GM18508 (cell line): ENCODE measurements around the gene CP.
A peak's percentile ranks its signal among the peaks of the same experiment; 100 is the strongest.
"Not testable (repeated sequence)": the region's sequence is repeated elsewhere in the genome, so short reads cannot be mapped to it uniquely, and the experiment has no call there.

ENCODE experiments used
- ATAC-seq: cut with Tn5 transposase; IDR thresholded peaks from one replicate; pipeline ENCODE4 v1.9.1; 2021; ENCODE audit warnings: moderate number of reproducible peaks; ENCODE audit not compliant: insufficient read depth, unreplicated experiment

The CP gene

GRCh38 chr3:149231871-149232270 lies 10.2 kb upstream of the CP start:
- no peak for ATAC-seq

GRCh38 chr3:149227591-149228268 lies 6.1 kb upstream of the CP start:
- no peak for ATAC-seq

GRCh38 chr3:149226776-149227175 lies 5.1 kb upstream of the CP start:
- ATAC-seq: no peak

GRCh38 chr3:149224736-149225594 lies 3.3 kb upstream of the CP start:
- ATAC-seq: peak; percentile 93

GRCh38 chr3:149223461-149223820 lies 1.8 kb upstream of the CP start:
- no peak for ATAC-seq

- not testable (repeated sequence) for ATAC-seq
Measured at GRCh38 chr3:149219380-149220121, 2.1 kb downstream of the CP start.

- no peak for ATAC-seq
Measured at GRCh38 chr3:149217347-149217746, 4.3 kb downstream of the CP start.

GRCh38 chr3:149216193-149216869 lies 5.3 kb downstream of the CP start:
- no peak for ATAC-seq

GRCh38 chr3:149215515-149215914 lies 6.1 kb downstream of the CP start:
- ATAC-seq: no peak

GRCh38 chr3:149214702-149215101 lies 6.9 kb downstream of the CP start:
- ATAC-seq: no peak

- ATAC-seq: no peak
Measured at GRCh38 chr3:149212386-149212785, 9.2 kb downstream of the CP start.

- ATAC-seq: no peak
Measured at GRCh38 chr3:149209431-149209830, 12.2 kb downstream of the CP start.

- no peak for ATAC-seq
Measured at GRCh38 chr3:149207475-149207874, 14.2 kb downstream of the CP start.

GRCh38 chr3:149204390-149204991 lies 17.1 kb downstream of the CP start:
- ATAC-seq: no peak

GRCh38 chr3:149203758-149204157 lies 17.9 kb downstream of the CP start:
- peak; percentile 99 for ATAC-seq

- ATAC-seq: no peak
Measured at GRCh38 chr3:149199474-149199873, 22.2 kb downstream of the CP start.

GRCh38 chr3:149198611-149199010 lies 23.0 kb downstream of the CP start:
- ATAC-seq: no peak

GRCh38 chr3:149197669-149198068 lies 24.0 kb downstream of the CP start:
- no peak for ATAC-seq

- ATAC-seq: not testable (repeated sequence)
Measured at GRCh38 chr3:149196805-149197592, 24.6 kb downstream of the CP start.
